Type B pancreatic cell (in vitro differentiated cells): ENCODE measurements around the gene CEP95. TPM values are rescaled to one million over a fixed set of nuclear protein-coding genes. Genes with fewer than 3 reads are reported as not detected.

Source experiments
- DNase-seq: peaks from one replicate; pipeline ENCODE4 v3.0.0; 2021; ENCODE audit warnings: mixed read lengths; ENCODE audit not compliant: unreplicated experiment; ENCODE audit errors: extremely low spot score
- H3K27ac Mint-ChIP-seq: 2 replicates; pipeline ENCODE4 v1.8.0; 2021; ENCODE audit warnings: mild to moderate bottlenecking, mixed read lengths
- H3K27me3 Mint-ChIP-seq: 2 replicates; pipeline ENCODE4 v1.8.0; 2021; ENCODE audit warnings: mixed read lengths
- H3K36me3 Mint-ChIP-seq: 2 replicates; pipeline ENCODE4 v1.8.0; 2021; ENCODE audit warnings: mixed read lengths
- H3K4me1 Mint-ChIP-seq: one replicate; pipeline ENCODE4 v1.8.0; 2021; ENCODE audit warnings: mixed read lengths; ENCODE audit not compliant: unreplicated experiment
- H3K4me3 Mint-ChIP-seq: 2 replicates; pipeline ENCODE4 v1.8.0; 2021; ENCODE audit warnings: mild to moderate bottlenecking, mixed read lengths
- H3K9me3 Mint-ChIP-seq: 2 replicates; pipeline ENCODE4 v1.8.0; 2021; ENCODE audit warnings: mixed read lengths
- CTCF ChIP-seq: fragments of 200-600 bp; sonication (generic); conservative IDR thresholded peaks from 2 replicates; pipeline ENCODE4 v1.5.0; 2021; ENCODE audit warnings: antibody characterized with exemption, mild to moderate bottlenecking
- total RNA-seq: library from RNA; stranded (reverse); gene quantifications from 2 replicates; pipeline ENCODE4 v1.2.1, GENCODE V29; 2021; ENCODE audit warnings: low replicate concordance

CEP95 gene
- total RNA-seq, 1 donor from 2014 or later, result 76.2 TPM

GRCh38 chr17:64500862-64501765 is 5.7 kb upstream of the CEP95 start:
- Mint-ChIP-seq H3K36me3 (peaks cover 67% of the 10 kb centered on the region), H3K4me3 (peak overlapping the region; percentile 40), H3K9me3 (no peaks in the 10 kb centered on the region), H3K27ac (peak overlapping the region; percentile 100), H3K27me3 (peaks cover 6% of the 10 kb centered on the region), H3K4me1 (peaks cover 51% of the 10 kb centered on the region)
- TF ChIP-seq CTCF, result no peak
- DNase-seq, result no peak

- Mint-ChIP-seq H3K27ac (peak overlapping the region; percentile 100), H3K4me1 (peaks cover 48% of the 10 kb centered on the region)
Measured at GRCh38 chr17:64502021-64502420, 4.8 kb upstream of the CEP95 start.

GRCh38 chr17:64502809-64503208 is 4.0 kb upstream of the CEP95 start:
- H3K4me3 Mint-ChIP-seq, result peak overlapping the region; percentile 60
- H3K27me3 Mint-ChIP-seq, result peaks cover 12% of the 10 kb centered on the region
- no peak for TF ChIP-seq CTCF
- peaks cover 45% of the 10 kb centered on the region for H3K4me1 Mint-ChIP-seq
- H3K36me3 Mint-ChIP-seq, result peaks cover 70% of the 10 kb centered on the region
- DNase-seq, result no peak
- no peaks in the 10 kb centered on the region for H3K9me3 Mint-ChIP-seq
- H3K27ac Mint-ChIP-seq, result peak overlapping the region; percentile 100

More at GRCh38 chr17:64502021-64502420, 4.8 kb upstream of the CEP95 start:
- Mint-ChIP-seq H3K4me3 (peak overlapping the region; percentile 14), H3K36me3 (peaks cover 67% of the 10 kb centered on the region), H3K27me3 (peaks cover 12% of the 10 kb centered on the region), H3K9me3 (no peaks in the 10 kb centered on the region)
- no peak for DNase-seq
- TF ChIP-seq CTCF, result no peak

- no peaks in the 10 kb centered on the region for H3K9me3 Mint-ChIP-seq
- H3K27ac Mint-ChIP-seq, result peak overlapping the region; percentile 100
- H3K27me3 Mint-ChIP-seq, result peaks cover 12% of the 10 kb centered on the region
- H3K36me3 Mint-ChIP-seq, result peaks cover 70% of the 10 kb centered on the region
- H3K4me3 Mint-ChIP-seq, result peak overlapping the region; percentile 60
- H3K4me1 Mint-ChIP-seq, result peaks cover 42% of the 10 kb centered on the region
- DNase-seq, result no peak
- TF ChIP-seq CTCF, result no peak
Measured at GRCh38 chr17:64503341-64503740, 3.4 kb upstream of the CEP95 start.

- Mint-ChIP-seq H3K9me3 (no peaks in the 10 kb centered on the region), H3K36me3 (peaks cover 70% of the 10 kb centered on the region), H3K27ac (peak overlapping the region; percentile 100), H3K4me1 (peaks cover 40% of the 10 kb centered on the region), H3K4me3 (peak overlapping the region; percentile 98), H3K27me3 (peaks cover 12% of the 10 kb centered on the region)
- DNase-seq, result no peak
- TF ChIP-seq CTCF, result no peak
Measured at GRCh38 chr17:64503821-64504768, 2.7 kb upstream of the CEP95 start.
